SKM-1 (cell line): ENCODE data around the gene HIPK4.
A peak's percentile ranks its signal among the peaks of the same experiment; 100 is the strongest.
"Not testable (repeated sequence)": the region's sequence is repeated elsewhere in the genome, so short reads cannot be mapped to it uniquely, and the experiment has no call there.

Source experiments
- DNase-seq: peaks from one replicate; lab custom pipeline; 2025; ENCODE audit not compliant: unreplicated experiment; lab: John Stamatoyannopoulos, UW

The HIPK4 gene

GRCh38 chr19:40390084-40390742, at the start of gene HIPK4:
TSS of gene HIPK4 (minus strand) at chr19:40390181. CDS start at chr19:40389902, 279 bp downstream.
- no peak for DNase-seq

- DNase-seq: no peak
Observed at GRCh38 chr19:40438284-40438683, 48.3 kb upstream of the HIPK4 start.

GRCh38 chr19:40433391-40434216, 43.6 kb upstream of the HIPK4 start:
- DNase-seq: peak; percentile 53

- not testable (repeated sequence) for DNase-seq
Observed at GRCh38 chr19:40432760-40433159, 42.8 kb upstream of the HIPK4 start.

- no peak for DNase-seq
Observed at GRCh38 chr19:40431698-40432097, 41.7 kb upstream of the HIPK4 start.

- DNase-seq: not testable (repeated sequence)
Observed at GRCh38 chr19:40430242-40430641, 40.3 kb upstream of the HIPK4 start.

- DNase-seq: not testable (repeated sequence)
Observed at GRCh38 chr19:40428197-40428596, 38.2 kb upstream of the HIPK4 start.

GRCh38 chr19:40425450-40426287, 35.7 kb upstream of the HIPK4 start, which contains the start of gene SERTAD1:
TSS of gene SERTAD1 (minus strand) at chr19:40425992. CDS start at chr19:40423546, 2,446 bp downstream.
- peak; percentile 99 for DNase-seq

GRCh38 chr19:40424637-40425449, 34.9 kb upstream of the HIPK4 start:
- DNase-seq: no peak

- no peak for DNase-seq
Observed at GRCh38 chr19:40423938-40424337, 34.0 kb upstream of the HIPK4 start.

GRCh38 chr19:40422748-40423566, 33.0 kb upstream of the HIPK4 start:
- no peak for DNase-seq

GRCh38 chr19:40421993-40422747, 32.2 kb upstream of the HIPK4 start:
- DNase-seq: no peak

GRCh38 chr19:40420766-40421765, 31.1 kb upstream of the HIPK4 start:
- DNase-seq: peak; percentile 45

GRCh38 chr19:40420451-40420765, 30.4 kb upstream of the HIPK4 start:
- DNase-seq: no peak

- DNase-seq: no peak
Observed at GRCh38 chr19:40419780-40420179, 29.8 kb upstream of the HIPK4 start.

- no peak for DNase-seq
Observed at GRCh38 chr19:40419066-40419612, 29.2 kb upstream of the HIPK4 start.

GRCh38 chr19:40418040-40418439, 28.1 kb upstream of the HIPK4 start:
- no peak for DNase-seq

- DNase-seq: no peak
Observed at GRCh38 chr19:40417643-40417981, 27.6 kb upstream of the HIPK4 start.
